ENCODE results near the gene NDUFA13.
A peak's percentile ranks its signal among the peaks of the same experiment; 100 is the strongest.

NDUFA13 gene

DNA sequence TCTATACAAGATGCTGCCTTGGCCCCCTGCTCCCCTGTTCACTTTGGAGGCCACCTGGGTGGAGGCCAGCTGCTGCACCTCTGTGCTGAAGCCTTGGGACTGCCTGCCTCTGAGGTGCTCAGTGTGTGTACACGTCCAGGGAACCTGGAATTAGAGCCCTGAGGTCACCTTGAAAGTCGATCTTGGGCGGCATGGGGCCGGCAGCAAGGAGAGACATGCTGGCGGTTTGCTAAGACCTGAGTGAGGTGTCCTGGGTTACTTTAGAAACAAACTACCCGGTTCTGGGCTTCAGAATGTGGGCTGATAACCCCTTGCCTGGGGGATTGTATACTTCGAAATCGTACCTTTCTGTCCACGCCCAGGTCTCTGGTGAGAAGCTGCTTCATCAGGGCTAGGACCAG lies 26.2 kb upstream of the NDUFA13 start:
- DNase-seq (ENCODE audit: low spot score): no peak

DNA sequence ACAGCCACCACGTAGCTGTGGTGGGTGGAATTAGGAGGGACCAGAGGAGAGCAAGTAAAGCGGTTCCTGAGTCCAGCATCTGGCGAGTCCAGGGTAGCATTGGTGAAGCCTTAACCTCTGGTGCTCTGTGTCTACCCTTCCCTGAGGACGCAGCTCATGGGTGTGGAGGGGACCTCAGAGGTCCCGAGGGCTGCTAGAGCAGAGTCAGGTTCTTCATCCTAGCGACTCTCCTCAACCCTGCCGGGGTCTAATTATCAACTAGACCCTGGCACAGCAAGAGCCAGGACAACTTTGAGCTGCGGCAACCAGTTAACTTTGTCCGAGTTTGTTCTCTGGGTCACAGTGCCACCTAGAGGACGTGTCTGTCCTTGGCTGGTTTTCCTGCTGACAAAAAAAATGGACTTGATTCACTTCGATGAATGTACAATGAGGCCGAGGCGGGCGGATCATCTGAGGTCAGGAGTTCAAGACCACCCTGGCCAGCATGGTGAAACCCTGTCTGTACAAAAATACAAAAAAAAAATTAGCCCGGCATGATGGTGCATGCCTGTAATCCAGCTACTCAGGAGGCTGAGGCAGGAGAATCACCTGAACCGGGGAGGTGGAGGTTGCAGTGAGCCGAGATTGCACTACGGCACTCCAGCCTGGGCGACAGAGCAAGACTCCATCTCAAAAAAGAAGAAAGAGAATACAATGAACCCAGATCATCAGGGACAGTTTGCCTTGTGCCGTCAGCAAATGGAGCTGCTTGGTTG lies 25.6 kb upstream of the NDUFA13 start:
- peak; percentile 87 for DNase-seq (ENCODE audit: low spot score)

DNA sequence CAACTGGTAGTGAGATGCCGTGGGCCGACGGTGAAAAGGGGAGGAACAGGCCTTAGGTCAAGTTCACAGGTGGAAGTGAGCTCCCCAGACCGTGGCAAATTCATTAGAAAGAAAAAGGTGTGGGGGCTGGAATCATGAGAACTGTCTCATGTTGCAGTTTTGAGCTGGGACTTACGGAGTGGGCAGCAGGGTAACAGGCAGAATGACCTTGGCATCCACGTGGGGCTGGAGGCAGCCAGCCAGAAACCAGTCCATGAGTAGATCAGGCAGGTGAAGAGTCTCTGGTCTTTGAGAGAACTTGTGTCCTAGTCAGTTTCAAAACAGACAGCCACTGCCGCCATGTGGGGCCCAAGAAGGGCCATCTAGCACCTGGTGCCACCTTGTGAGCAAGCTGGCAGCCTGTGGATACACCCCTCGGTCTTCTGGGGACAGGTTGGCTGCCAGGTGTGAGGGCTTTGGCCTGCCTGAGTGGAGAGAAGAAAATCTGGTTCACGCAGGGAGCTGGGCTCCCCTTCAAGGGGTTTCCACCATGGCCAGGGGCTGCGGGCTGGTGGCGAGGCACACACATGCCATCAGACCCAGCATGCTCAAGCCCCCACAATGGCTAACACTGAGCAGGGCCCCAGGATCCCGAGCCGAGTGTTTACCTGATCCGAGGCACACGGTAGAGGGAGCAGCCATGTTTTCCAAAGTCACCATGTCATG lies 24.6 kb upstream of the NDUFA13 start:
- no peak for DNase-seq (ENCODE audit: low spot score)

DNA sequence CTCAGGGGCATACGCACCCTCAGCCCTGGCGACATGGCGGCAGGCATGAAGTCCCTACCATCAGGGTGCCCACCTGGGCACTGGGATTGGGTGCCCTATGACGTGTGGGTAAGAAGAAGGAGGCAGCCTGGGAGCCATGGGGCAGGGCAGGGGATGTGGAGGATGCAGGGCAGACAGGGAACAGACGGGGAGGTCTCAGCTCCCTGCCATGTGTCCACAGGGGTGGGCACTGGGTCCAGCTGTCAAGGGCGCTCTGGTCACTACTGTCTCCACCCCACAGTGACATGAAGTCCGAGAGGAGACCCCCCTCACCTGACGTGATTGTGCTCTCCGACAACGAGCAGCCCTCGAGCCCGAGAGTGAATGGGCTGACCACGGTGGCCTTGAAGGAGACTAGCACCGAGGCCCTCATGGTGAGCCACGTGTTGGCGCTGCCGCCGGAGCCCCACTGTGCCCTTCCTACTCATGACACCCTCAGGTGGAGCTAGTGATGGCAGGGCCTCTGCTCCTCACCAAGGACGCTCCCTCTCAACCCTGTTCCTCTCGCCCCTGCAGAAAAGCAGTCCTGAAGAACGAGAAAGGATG lies 23.9 kb upstream of the NDUFA13 start:
- no peak for DNase-seq (ENCODE audit: low spot score)

DNA sequence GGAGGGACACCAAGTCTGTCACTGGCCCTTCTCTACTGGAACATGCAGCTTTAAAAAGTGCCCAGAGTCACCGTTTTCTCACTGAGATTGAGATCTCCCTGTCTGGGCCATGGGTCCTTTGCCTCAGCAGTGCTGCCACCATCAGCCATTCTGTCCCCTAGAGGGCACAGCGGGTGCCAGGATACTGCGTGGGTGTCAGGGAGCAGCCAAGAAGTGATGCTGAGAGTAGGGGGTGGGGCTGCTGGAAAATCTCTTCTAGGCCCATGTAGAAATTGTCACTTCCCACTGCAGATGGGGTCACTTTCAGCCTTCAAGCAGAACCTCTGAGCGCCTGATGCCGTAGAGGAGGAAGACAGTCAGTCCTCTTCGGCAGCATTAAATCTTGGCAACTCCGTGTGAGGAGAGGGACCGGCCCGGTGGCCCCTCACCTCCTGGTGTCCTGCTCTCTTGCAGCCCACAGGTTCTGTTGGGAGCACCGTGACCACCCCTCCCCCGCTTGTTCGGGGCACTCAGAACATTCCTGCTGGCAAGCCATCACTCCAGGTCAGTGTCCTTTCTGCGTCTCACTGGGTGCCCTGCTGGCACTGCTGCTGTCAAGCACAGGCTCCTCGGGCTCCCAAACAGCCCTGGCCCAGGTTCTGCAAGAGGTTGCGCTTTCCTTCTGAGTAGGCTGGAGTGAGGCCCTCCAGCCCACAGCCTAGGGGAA lies 22.0 kb upstream of the NDUFA13 start:
- peak; percentile 35 for DNase-seq (ENCODE audit: low spot score)

DNA sequence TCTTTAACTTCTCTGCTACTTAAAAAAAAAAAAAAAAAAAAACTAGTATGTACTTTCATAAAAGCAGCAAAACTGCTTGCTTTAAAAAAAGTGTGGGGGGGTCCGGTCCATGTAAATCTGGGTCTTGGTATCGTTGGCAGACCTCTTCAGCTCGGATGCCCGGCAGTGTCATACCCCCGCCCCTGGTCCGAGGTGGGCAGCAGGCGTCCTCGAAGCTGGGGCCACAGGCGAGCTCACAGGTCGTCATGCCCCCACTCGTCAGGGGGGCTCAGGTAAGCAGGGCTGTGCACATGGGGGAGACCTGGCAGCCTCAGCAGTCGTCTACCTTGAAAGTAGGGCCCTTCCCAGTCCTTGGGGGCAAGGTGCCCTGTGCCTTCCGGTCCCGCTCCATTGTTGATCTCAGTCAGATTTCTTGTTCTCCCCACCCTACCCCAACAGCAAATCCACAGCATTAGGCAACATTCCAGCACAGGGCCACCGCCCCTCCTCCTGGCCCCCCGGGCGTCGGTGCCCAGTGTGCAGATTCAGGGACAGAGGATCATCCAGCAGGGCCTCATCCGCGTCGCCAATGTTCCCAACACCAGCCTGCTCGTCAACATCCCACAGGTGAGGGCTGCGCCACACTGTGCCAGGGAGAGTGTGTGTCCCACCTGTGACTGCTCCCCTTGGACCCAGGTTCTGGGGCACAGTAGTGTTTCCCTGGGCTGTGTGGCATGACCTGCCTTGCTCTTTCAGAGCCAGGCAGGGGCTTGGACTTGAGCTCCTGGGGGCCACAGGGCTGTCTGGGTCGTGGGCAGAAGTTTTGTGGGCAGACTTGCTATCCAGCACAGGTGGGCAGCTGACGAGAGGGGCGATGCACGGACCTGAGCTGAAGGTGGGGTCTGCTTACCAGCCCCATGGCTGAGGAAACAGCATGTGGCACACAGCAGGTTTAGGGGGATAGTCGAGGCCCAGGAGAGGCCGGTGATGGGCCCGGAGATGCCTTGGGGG lies 20.1 kb upstream of the NDUFA13 start:
- DNase-seq (ENCODE audit: low spot score): no peak

DNA sequence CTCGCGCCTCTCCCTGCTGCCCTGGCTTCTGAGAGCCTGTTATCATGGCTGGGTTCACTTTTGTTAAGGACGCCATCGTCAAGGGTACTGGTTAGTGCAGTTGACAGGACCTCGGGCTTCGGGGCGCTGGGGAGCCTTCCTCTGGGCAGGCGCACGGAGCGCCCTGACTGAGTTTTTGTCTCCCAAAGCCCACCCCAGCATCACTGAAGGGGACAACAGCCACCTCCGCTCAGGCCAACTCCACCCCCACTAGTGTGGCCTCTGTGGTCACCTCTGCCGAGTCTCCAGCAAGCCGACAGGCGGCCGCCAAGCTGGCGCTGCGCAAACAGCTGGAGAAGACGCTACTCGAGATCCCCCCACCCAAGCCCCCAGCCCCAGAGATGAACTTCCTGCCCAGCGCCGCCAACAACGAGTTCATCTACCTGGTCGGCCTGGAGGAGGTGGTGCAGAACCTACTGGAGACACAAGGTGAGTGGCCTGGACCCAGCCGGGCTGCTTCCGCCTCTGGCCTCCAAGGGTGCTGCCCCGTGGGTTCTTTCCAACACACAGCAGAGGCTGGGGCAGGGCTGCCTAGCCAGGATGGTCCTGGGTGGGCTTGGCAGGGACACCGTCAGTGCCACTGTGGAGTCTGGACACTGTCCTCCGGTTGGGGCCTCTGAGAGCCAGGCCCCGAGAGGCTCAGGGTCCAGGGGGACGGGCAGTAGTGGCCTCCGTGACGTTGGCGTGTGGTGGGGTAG lies 17.6 kb upstream of the NDUFA13 start:
- no peak for DNase-seq (ENCODE audit: low spot score)

DNA sequence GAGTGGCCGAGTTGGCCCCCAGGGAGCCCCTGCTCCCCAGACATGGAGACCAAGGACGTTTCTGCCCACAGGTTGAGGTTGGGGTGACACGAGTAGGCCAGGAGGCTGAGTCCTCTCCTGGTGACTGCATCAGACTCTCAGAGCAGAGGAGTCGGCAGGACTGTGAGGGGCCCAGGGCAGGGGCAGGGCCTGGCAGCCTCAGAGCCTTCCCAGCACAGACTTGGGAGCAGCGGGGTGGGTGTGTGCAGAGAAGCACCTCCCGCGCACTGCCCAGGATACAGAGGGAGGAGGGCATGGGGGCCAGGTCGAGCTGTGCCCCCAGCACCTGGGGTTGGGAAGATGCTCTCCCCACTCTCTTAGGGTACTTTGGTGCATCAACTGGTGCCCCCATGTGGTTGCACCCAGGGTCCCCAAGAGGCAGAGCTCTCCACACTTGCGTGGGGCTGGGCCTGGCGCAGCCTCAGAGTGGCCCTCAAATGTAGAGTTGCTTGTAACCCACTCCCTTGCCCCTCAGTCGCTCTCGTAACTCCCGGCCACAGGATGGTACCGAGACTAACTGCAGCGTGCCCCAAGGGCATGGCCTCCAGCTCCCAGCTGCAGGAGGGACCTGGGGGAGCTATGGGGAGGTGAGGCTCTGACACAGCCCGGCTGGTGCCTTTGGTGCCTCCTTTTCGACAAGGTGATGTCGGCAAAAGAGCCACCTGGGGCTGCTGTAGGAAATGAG lies 16.6 kb upstream of the NDUFA13 start:
- DNase-seq (ENCODE audit: low spot score): no peak

DNA sequence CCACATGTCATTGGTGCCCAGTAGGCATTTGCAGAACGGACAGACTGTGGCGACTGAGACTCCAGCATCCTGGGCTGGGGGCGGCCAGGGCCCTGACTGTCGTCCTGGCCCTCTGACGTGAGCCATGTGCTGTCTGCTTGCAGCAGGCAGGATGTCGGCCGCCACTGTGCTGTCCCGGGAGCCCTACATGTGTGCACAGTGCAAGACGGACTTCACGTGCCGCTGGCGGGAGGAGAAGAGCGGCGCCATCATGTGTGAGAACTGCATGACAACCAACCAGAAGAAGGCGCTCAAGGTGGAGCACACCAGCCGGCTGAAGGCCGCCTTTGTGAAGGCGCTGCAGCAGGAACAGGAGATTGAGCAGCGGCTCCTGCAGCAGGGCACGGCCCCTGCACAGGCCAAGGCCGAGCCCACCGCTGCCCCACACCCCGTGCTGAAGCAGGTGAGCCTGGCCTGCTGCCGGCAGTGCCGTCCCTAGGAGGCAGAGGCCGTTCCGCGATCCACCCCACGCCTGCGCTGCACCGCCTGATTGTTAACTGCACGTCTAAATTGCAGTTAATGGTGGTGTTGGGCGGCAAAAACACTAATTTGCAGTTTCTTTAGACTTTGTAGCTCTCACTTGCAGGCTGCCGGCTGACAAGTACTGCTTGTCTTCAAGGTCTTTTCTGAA lies 14.9 kb upstream of the NDUFA13 start:
- no peak for DNase-seq (ENCODE audit: low spot score)

DNA sequence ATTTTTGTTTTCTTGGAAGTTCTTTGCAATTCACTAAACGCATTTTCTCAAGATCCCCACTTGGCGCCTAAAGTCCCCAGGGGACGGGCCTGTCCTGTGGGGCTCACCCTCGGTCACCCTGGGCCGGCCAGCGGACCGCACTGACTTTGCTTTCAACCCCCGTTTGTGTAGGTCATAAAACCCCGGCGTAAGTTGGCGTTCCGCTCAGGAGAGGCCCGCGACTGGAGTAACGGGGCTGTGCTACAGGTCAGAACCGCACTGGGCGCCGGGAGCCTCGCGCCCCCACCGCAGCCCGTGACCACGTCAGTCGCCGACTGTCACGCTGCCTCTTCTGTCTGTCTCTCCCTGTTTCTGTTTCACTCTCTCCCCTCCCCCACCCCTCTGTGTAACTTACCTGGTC lies 14.2 kb upstream of the NDUFA13 start:
- DNase-seq (ENCODE audit: low spot score): no peak

DNA sequence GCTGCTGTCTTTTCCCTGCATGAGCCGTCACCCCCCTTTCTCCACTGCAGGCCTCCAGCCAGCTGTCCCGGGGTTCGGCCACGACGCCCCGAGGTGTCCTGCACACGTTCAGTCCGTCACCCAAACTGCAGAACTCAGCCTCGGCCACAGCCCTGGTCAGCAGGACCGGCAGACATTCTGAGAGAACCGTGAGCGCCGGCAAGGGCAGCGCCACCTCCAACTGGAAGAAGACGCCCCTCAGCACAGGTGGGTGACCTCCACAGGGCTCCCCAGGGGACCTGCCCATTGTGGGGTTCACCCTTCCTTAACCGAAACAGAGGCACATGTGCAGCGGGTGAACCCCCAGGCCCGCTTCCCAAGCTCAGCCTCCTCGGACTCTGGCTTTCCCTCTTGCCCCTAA lies 13.7 kb upstream of the NDUFA13 start:
- DNase-seq (ENCODE audit: low spot score): no peak

DNA sequence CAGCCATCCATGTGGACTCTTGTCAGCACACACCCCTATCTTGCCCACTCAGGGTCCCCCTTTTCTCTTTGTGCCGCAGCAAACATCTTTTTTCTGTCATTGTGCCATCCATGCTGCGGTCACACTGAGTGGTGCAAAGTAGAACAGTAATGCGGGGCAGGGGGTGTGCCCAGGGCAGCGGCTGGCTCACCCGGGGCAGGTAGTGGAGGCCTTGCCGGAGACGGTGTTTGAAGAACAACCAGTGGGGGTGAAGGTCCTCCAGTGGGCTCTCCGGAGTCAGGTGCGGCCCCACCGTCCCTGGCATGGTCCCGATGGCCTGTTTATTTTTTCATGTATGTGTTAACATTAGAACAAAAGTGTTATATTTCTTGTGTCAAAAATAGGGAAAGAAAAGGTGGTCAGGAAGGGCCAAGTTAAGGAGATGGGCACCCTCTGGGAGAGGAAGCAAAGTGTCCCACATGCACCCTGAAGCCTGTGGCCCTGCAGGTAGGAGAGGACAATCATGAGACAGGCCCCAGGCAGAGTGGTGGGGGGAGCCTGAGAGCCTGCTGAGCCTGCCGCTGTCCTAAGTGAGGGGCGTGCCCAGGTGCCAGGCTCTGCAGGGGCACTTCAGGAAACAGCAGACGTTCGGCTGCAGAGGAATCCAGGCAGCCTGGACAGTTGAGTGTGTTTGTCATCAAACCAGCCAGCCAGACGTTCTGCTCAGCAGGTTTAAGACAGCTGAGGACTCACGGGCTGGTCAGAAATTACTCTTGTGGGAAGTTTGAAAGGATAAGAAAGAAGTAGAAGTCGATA lies 13.0 kb upstream of the NDUFA13 start:
- no peak for DNase-seq (ENCODE audit: low spot score)

DNA sequence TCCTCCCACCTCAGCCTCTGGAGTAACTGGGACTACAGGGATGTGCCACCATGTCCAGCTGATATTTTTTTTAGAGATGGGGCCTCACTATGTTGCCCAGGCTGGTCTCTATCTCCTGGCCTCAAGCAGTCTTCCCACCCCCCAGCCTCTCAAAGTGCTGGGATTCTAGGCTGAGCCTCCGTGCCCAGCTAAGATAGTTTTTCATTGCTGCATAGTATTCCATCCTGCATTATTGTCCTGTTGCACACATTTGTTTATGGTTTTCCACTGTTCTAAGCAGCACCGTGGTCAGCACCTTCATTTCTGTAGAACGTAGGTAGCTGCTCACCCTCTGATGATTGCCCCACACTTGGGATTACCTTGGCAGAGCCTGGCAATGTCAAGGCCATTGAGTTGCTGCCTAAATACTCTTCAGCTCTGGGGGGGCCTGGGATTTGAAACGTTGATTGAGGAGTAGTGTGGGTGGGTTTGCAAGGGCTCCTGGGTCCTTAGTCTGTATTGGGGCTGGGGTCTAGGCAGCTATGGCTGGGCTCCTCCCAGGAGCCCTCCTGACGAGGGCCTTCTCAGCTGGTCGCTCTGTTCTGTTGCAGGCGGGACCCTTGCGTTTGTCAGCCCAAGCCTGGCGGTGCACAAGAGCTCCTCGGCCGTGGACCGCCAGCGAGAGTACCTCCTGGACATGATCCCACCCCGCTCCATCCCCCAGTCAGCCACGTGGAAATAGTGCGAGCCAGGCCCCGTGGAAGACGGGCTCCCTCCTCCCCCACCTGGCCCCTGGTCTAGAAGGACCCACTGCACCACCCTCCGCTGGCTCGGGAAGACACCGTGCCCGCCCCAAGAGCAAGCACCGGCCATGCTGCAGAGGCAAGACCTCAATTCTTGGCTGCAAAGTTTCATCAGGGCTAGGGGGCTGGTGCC lies 11.0 kb upstream of the NDUFA13 start:
- no peak for DNase-seq (ENCODE audit: low spot score)

DNA sequence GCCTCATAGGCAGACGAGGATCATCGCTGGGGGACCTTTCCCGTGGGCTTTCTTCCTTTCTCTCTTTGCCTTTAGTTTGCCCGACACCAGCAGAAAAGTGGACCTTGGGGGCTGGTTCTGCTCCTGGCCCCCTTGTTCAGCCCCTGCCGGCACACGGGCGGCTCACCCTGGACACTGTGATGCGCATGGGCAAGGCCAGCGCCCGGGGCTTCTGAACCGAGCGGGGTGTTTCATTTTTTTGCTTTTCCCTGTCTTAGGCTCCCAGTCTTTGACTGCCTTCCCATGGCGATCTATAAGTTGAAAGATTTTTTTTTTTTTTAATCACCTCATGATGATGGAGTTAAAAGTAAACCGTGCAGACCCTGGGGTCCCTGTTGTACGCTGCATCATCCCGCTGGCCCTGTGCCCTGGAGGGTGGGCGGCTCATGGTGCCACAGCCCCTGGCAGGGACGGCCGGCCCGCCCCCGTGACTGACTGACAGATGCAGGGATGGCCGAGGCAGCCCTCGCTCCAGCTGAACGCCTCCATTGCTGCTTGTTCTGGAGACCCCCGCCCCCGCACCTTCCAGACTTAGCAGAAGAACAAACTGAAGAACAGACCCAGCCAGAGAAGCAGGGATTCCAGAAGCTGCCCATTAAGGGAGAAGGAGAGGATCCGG lies 10.2 kb upstream of the NDUFA13 start:
- no peak for DNase-seq (ENCODE audit: low spot score)

DNA sequence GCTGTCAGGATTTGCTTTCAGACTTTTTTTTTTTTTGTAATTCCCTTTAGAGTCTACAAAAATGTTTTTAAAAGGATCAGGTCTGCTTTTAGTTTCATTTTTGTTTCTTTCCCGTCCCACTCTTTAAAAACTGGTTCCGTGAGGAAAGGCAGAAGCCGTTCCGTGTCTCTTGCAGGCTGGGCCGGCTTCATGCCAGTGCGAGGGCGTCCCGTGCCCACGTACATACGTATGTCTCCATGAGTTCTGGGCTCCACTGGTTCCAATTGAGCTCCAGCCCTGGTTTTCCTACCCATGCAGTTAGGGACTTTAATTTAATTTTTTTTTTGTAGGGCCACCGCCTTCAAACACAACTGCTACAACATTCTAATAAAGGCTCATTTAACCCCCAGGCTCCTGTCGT lies 9.4 kb upstream of the NDUFA13 start:
- no peak for DNase-seq (ENCODE audit: low spot score)

DNA sequence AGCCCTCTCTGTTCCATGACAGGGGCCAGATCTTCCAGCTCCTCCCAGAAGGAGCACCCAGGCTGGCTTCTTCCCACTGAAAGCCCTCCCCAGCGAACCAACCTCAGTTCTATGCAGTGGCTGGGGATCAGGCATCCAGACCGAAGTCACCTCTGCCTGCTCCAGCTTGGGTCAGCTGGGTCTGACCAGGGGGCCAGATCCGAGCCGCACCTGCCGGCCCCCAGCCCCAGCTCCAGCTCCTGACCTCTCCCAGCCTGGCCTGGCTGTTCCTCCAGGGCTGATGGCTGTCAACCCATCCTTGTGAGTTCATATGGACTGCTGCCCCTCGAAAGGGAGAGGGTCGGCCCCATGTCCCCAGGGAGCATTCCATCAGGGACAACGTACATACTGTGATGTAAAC lies 8.7 kb upstream of the NDUFA13 start:
- no peak for DNase-seq (ENCODE audit: low spot score)

DNA sequence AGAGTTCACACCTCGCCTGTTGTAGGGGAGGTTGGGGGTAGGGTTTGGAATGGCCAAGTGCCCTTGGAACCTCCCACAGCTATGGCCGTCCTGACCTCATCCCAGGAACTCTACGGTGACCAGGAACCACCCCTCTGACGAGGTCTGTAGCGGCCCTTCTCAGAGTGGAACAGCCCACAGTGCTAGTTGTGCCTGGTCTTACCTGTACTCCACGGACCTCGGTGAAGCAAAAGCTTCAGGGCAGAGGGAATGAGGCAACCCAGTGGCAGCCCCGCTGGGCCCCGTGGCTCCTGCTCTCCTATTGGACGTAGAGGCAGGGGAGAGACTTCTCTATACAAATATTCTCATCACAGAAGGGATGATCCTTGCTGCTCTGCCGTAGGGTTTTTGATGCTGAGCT lies 7.8 kb upstream of the NDUFA13 start:
- DNase-seq (ENCODE audit: low spot score): no peak

All from cerebellar cortex (tissue), 1 donor.